Measurements from ENCODE around the gene TBL1X. TPM values are rescaled to one million over a fixed set of nuclear protein-coding genes. Genes with fewer than 3 reads are reported as not detected.

Gene TBL1X
- total and polyA plus RNA-seq, 2 experiments from 2014 or later: 8.7 to 26.9 TPM

- TF ChIP-seq NANOG (IDR thresholded peaks at IDR 0.05; ENCODE audit: borderline replicate concordance) (no peak), REST (IDR thresholded peaks at IDR 0.05; ENCODE audit: unreplicated experiment) (no peak)
Observed at GRCh38 chrX:9622128-9622527, 157.3 kb downstream of the TBL1X start (continued).

GRCh38 chrX:9626379-9626778 lies 161.5 kb downstream of the TBL1X start:
- H3K36me3 Mint-ChIP-seq (ENCODE audit: low read depth): no peaks in the 10 kb centered on the region
- no peaks in the 10 kb centered on the region for H3K27me3 ChIP-seq (ENCODE audit: insufficient read depth)
- H4K20me1 ChIP-seq (replicated peaks; ENCODE audit: insufficient read depth): no peaks in the 10 kb centered on the region; the same call in 1 of the 2 replicates
- no peak overlapping the region; the same call in 1 of the 2 replicates for H3K27ac Mint-ChIP-seq
- H3F3A ChIP-seq (replicated peaks; ENCODE audit: low read depth): no peaks in the 10 kb centered on the region
- no peaks in the 10 kb centered on the region for H3K36me3 ChIP-seq (ENCODE audit: insufficient read depth)
- peaks cover 22% of the 10 kb centered on the region for H3K4me1 Mint-ChIP-seq
- H2AFZ ChIP-seq: no peak overlapping the region
- H3K27ac ChIP-seq (ENCODE audit: low read depth): no peak overlapping the region
- no peak overlapping the region for H3K4me3 ChIP-seq
- DNase-seq (ENCODE audit: low spot score) (no peak), ATAC-seq (no peak)
- no peak overlapping the region for H3K4me2 ChIP-seq
- H3K9me3 Mint-ChIP-seq: no peaks in the 10 kb centered on the region
- H3K79me2 ChIP-seq (replicated peaks; ENCODE audit: insufficient read depth): peaks cover 5% of the 10 kb centered on the region; the same call in 1 of the 2 replicates
- no peak overlapping the region for H3K4me3 Mint-ChIP-seq
- no peaks in the 10 kb centered on the region for H3K9me2 ChIP-seq (ENCODE audit: insufficient read depth)
- TF ChIP-seq EZH2phosphoT487 (IDR thresholded peaks at IDR 0.05; ENCODE audit: unreplicated experiment) (no peak), EZH2 (IDR thresholded peaks at IDR 0.05; ENCODE audit: low read depth, unreplicated experiment) (no peak), STAT1 (IDR thresholded peaks at IDR 0.05; ENCODE audit: unreplicated experiment) (no peak), NANOG (IDR thresholded peaks at IDR 0.05; ENCODE audit: borderline replicate concordance) (no peak), ETS1 (IDR thresholded peaks at IDR 0.05) (no peak), ZNF114 (CRISPR knock-in tag; IDR thresholded peaks at IDR 0.05) (no peak)
- peaks cover 11% of the 10 kb centered on the region; the same call in 1 of the 2 replicates for H3K4me1 ChIP-seq (ENCODE audit: insufficient read depth)
- no peaks in the 10 kb centered on the region for H3K27me3 Mint-ChIP-seq (ENCODE audit: insufficient read depth, low read depth, poor library complexity)

GRCh38 chrX:9627922-9628321 lies 163.1 kb downstream of the TBL1X start:
- no peak for ATAC-seq

More at GRCh38 chrX:9627922-9628321, 163.1 kb downstream of the TBL1X start:
- Histone ChIP-seq H3K9me2 (ENCODE audit: insufficient read depth) (no peaks in the 10 kb centered on the region), H3K36me3 (ENCODE audit: insufficient read depth) (no peaks in the 10 kb centered on the region), H3F3A (replicated peaks; ENCODE audit: low read depth) (no peaks in the 10 kb centered on the region), H4K20me1 (replicated peaks; ENCODE audit: insufficient read depth) (no peaks in the 10 kb centered on the region; the same call in 1 of the 2 replicates), H2AFZ (no peak overlapping the region), H3K4me3 (no peak overlapping the region), H3K4me2 (no peak overlapping the region), H3K27me3 (ENCODE audit: insufficient read depth) (no peaks in the 10 kb centered on the region), H3K27ac (ENCODE audit: low read depth) (no peak overlapping the region), H3K79me2 (replicated peaks; ENCODE audit: insufficient read depth) (peaks cover 5% of the 10 kb centered on the region; the same call in 1 of the 2 replicates), H3K4me1 (ENCODE audit: insufficient read depth) (peaks cover 11% of the 10 kb centered on the region; the same call in 1 of the 2 replicates)
- Mint-ChIP-seq H3K27ac (no peak overlapping the region), H3K36me3 (ENCODE audit: low read depth) (no peaks in the 10 kb centered on the region), H3K4me3 (no peak overlapping the region), H3K9me3 (no peaks in the 10 kb centered on the region), H3K27me3 (ENCODE audit: insufficient read depth, low read depth, poor library complexity) (no peaks in the 10 kb centered on the region), H3K4me1 (peaks cover 22% of the 10 kb centered on the region)
- TF ChIP-seq CREB1 (CRISPR knock-in tag; IDR thresholded peaks at IDR 0.05; ENCODE audit: low read depth) (no peak), JUNB (IDR thresholded peaks at IDR 0.05; ENCODE audit: unreplicated experiment) (no peak), EZH2 (IDR thresholded peaks at IDR 0.05; ENCODE audit: low read depth, unreplicated experiment) (no peak), NANOG (IDR thresholded peaks at IDR 0.05; ENCODE audit: borderline replicate concordance) (no peak), EZH2phosphoT487 (IDR thresholded peaks at IDR 0.05; ENCODE audit: unreplicated experiment) (no peak), ETS1 (IDR thresholded peaks at IDR 0.05) (no peak)
- DNase-seq (ENCODE audit: low spot score): no peak

All from GM23338 (cell line).